Stimulated activated CD4-positive, alpha-beta T cell treated with anti-CD3 and anti-CD28 coated beads, Interleukin-2, amount 100 ng/mL, for 48 hours (primary cell): ENCODE measurements around the gene AGBL1.

ENCODE experiments used
- DNase-seq, 2 donors: peaks; one replicate each; pipeline ENCODE4 v3.0.0-alpha.2; 2020

AGBL1 gene

DNA sequence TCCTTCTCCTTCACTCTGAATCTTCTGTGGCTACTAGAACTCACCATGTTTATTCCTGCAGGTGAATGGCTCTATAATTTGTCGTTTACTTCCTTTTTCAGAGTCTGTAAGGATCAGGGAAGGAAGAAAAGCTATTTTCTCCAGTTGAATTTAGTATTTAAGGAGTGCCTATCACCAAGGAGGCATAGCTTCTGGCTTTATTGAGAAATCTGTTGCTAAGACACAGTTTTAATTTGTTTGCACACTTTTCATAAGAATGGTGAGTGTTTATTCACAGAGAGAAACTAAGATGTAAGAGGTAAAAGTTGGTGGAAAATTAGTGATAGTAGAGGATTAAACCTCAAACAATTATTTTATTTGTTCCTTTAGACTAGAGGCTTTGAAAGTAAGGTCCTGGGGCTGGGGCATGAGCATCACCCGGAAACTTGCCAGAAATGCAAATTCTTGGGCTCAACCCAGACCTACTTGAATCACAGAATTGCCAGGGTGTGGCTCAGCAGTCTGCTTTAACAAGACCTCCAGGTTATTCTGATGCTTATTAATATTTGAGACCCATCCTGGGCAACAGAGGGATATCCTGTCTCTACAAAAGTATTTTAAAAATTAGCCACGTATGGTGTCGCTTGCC is 461.3 kb downstream of the AGBL1 start:
- no peak for DNase-seq

DNA sequence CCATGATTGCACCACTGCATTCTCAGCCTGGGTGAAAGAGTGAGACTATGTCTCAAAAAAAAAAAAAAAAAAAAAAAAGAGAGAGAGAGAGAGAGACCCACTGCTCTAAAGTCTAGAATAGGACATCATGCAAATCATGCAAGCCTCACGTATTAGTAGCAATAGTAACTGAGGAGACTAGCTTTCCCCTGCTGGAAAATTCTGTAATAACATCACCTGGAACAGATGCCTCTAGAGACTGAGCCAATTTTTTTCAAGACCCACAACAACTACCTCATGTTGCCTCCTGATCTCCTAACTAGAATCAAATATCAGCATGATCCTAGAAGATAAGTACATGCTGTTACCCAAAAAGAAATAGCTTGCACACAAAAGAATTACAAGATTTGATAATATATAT is 461.9 kb downstream of the AGBL1 start:
- no peak for DNase-seq

GRCh38 chr15:86550075-86550474 is 470.4 kb downstream of the AGBL1 start:
- no peak for DNase-seq

GRCh38 chr15:86553108-86553507 is 473.4 kb downstream of the AGBL1 start:
- DNase-seq = no peak

- no peak for DNase-seq
Measured at GRCh38 chr15:86555098-86555497, 475.4 kb downstream of the AGBL1 start.

DNA sequence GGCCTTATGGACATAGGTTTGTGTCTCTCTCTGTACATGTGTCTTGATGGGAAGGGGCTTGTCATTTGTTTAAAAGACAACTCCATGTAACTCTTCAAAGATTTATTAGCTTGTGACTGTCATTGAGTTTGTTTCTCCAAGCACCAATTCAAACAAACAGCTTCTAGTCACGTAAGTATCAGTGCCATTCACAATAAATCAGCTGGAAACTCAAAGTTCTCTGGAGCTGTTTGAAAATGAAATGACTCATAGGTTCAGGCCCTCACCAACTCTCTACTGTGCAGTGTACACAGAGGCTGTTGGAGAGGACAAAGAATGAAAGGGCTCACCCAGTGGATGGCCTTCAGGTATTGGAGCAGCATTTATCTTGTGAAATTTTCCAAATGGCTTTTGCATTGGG is 476.3 kb downstream of the AGBL1 start:
- no peak for DNase-seq

DNA sequence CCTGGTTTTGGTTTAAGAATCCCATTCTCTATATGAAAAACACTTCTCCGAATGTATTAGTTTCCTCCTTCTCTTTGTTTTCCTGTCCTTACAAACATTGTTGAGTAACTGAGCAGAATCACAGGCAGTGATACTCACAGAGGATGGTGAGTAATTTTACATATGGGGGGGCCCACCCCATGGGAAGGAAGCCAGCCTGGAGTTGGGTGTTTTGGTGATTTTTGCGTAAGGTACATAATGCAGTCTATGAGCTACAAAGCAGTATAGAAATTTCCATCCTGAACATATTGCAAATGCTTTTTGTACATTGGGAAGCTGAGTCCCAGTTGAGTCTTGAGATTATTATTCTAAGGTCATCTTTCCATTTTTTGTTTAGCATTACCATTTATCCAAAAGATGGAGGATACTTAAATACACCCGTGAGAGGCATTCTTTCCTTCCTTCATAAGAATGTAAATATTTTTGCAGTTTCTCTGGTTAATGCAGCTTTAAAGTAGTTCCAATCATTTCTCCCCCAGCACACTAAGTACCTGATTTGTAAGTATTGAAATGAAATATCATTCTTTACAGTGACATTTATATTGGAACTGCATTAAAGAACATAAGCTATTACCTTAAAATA is 476.8 kb downstream of the AGBL1 start:
- no peak for DNase-seq

DNA sequence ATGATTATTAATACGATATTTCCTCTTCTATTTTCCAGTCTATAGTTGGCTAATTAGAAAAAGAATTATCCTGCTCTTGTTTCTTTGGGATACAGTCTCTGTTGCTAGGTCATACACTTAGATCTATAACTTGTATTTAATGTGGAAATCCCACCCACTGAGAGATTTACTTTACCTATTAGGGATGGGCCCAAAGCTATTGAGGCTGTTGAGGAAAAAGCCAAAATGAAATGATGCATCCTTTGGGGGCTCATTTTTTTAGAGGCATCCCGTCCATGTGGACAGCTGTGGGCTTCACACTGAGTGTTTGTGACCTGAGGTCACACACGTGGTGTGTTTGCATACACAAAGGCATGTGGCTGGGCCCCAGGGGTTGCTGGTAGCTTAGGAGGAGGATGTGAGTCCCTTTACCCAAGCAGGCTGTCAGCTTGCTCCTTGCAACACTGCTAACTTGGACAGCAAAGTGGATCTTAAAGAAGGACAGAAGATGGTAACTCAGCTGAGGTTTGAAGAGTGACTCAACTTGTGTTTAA is 477.4 kb downstream of the AGBL1 start:
- DNase-seq = no peak

- no peak for DNase-seq
Measured at GRCh38 chr15:86558252-86558651, 478.6 kb downstream of the AGBL1 start.

DNA sequence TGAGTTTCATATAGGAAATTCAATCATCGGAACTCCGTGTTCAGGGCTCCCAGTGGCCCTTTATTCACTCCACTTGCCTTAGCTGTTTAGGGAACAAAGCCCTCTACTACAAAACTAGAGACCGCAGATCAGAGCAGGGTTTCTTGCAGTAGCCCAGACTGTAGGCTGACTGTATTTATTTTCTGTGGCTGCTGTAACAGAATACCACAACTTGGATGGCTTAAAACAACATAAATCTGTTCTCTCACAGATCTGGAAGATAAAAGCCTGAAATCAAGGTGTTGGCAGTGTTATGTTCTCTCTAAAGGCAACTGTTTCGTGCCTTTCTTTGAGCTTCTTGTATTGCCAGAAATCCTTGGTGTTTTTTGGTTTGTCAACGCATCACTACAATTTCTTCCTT is 479.0 kb downstream of the AGBL1 start:
- DNase-seq = no peak

- no peak for DNase-seq
Measured at GRCh38 chr15:86568378-86568777, 488.7 kb downstream of the AGBL1 start.

- no peak for DNase-seq
Measured at GRCh38 chr15:86570738-86571137, 491.1 kb downstream of the AGBL1 start.

DNA sequence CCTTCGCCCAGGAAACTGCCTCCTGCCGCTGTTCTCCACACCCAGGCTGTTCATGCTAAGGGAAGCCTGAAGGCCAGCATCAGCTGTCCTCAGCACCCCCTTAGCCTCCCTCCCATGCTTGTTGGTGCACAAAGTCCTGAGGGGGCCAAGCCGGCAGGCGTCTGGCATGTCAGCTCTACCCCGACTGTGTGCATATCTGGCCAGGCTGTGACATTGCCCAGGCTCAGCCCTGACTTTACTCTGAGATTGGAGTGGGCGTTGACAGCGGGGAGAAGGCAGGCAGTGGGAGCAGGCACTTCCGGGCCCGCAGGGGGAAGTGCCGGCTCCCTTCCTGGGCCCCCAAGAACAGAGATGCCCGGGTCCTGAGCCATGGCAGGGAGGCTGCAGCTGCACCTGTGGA is 492.2 kb downstream of the AGBL1 start:
- no peak for DNase-seq

DNA sequence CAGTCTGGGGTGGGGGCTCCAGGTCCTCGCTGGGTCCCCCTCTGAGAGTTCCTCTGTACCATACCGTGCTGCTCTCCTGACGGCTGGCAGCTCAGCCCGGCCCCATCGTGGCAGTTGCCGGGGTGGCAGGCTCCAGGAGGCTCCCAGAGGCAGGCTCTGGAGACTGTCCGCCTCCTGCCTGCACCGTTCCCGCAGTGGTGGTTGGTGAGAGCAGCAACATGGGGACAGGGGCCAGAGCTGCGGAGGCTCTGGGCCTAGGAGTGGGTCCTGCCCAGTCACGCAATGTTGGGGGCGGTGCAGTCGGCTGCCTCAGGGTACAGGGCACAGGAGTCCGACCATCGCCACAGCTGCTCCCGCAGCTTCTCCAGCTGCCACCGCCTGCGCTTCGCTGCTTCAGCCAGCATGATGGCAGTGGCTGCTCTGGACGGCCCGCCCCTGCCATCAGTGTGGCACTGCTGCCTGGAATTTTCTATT is 492.7 kb downstream of the AGBL1 start:
- DNase-seq = no peak

DNA sequence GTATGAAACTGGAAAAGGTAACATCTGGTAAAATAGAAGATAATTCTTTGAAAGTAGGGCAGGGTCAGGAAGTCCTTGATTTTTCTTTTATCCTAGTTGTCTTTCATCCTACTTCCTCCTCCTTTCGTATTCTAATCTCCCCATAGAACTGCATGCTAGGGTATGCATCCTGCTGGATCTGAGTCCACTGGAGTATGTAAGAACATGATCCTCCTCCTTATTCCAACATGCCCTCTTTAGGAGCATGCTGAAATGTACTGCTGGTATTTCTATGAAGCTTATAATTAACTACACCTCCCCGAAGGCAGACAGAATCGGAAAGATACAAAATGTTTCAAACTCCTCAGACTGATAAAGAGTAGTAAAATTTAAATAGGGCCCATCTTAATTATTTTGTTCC is 493.8 kb downstream of the AGBL1 start:
- DNase-seq = no peak

DNA sequence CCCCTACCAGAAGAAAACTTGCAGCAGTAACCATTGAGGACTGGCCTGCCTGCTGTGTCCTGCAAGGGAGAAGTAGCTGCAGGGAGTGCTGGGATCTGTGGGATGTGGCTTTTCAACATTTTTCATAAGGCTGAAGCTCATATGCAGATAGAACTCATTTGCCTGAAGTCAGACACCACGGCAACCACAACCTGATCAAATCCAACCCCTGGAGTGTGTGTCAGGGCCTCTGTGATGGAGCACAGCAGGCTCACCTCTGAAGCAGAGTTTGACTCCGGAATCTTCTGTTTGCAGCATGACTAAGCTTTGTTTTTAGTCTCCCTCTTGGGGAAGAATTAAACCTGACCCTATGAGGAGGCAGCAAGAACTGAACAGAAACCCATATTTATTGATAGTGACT is 508.7 kb downstream of the AGBL1 start:
- no peak for DNase-seq

- no peak for DNase-seq
Measured at GRCh38 chr15:86590461-86590860, 510.8 kb downstream of the AGBL1 start.

DNA sequence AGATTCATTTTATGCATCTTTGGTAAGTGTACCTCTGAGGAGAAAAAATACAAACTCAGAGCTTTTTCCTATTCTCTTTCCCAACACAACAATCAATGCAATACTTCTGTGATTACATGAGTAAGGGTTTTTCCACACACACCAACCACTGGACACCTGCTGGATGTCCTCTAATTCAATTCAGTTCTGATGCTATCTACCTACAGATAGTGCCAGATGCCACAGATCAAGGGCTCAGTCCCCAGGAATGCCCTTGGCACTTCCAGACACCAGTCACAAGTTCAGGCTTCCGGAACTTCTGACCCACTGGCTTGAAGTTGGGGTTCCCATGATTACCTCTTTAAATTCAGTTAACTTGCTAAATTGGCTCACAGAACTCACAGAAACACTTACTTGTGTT is 511.5 kb downstream of the AGBL1 start:
- DNase-seq = no peak

- no peak for DNase-seq
Measured at GRCh38 chr15:86591994-86592735, 512.5 kb downstream of the AGBL1 start.

- no peak for DNase-seq
Measured at GRCh38 chr15:86595741-86596140, 516.1 kb downstream of the AGBL1 start.

- no peak for DNase-seq
Measured at GRCh38 chr15:86603466-86603865, 523.8 kb downstream of the AGBL1 start.

DNA sequence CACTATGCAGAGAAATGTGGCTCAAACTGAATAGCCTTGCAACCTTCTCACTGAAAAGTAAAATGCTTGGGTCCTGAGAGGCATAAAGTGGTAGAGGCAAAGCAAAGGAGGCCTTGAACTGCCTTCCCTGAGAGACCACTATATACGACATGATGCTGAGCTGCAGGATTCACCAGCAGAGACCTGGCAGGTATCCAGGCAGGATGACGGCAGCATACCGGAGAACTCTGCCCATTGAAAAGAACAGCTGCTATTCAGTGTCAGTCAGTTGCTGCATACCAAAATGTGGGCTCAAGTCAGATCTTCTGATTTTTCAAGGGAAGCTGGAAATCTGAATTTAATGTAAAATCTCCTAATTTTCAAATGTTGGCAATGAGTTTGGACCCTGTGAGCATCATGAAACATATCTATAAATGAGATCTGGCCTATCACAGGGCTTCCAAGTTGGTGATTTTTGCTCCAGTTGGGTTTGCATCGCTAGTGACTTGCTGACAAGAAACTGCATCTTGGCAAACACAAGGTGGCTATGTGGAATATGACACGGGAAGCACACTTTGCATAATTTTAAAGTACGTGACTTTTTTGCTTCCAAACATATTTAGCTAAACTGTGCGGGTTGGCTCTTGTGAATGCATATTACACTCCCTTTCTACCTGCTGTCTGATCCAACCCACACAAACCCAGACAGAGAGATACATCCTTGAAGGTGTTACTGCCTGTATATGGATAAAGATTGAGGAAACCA is 529.0 kb downstream of the AGBL1 start:
- DNase-seq = no peak

GRCh38 chr15:86609275-86609674 is 529.6 kb downstream of the AGBL1 start:
- no peak for DNase-seq
